Raji (cell line): Measurements from ENCODE around the gene MGLL.

ENCODE experiments used
- POLR2A ChIP-seq: IDR thresholded peaks from 2 replicates; pipeline ENCODE4 v1.6.1; 2011; ENCODE audit warnings: low read depth, low read length, control low read depth; ENCODE audit not compliant: insufficient read depth

The MGLL gene

DNA sequence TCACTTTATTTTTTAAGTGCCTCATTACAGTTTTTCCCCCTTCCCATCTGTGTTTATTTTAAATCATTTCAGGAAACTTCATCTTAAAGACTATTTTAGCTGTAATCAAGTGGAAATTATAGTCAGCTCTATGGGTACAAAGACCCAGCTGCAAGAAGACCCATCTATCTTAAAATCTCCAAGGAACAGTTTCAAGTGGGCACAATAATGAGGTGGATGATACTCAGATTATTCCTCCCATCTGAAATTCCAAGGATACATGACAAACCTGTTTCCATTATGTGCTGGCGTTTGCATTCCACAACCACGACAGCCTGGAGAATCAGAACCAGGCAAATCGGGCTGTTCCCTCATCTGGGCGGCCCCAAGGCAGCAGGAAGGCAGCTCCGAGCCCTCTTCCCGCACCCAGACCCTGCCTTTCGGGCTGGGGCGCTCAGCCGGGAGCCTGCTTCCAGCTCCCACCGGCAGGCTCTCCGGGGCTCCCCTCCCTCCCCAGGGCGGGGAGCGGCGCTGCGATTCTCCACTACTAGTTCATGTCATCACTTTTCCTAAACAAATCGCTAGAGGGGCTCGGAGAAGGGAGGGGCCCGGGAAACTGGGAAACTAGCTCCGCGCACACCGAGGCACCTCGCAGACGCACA is at the start of gene MGLL:
Gene MGLL (minus strand): TSS at position 475 of the 641 bp plus-strand sequence. CDS start 197 bp downstream, at position 278.
- TF ChIP-seq POLR2A = no peak

- TF ChIP-seq POLR2A = no peak
Observed at GRCh38 chr3:127870156-127870555, 47.8 kb upstream of the MGLL start.

DNA sequence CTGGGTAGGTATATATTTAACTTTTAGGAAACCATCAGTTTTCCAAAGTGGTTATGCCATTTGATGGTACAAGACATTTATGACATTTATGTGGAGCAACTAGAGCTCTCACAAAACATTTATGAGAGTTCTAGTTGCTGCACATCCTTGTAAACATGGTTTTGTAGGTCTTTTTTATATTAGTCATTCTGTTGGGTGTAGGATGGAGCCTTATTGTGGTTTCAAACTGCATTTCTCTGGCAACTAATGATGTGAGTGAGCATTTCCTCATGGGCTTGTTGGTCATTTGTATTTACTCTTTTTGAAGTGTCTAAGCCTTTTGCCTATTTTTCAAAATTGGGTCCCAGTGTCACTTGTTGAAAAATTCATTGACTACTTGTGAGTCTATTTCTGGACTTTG is 45.7 kb upstream of the MGLL start:
- no peak for TF ChIP-seq POLR2A

DNA sequence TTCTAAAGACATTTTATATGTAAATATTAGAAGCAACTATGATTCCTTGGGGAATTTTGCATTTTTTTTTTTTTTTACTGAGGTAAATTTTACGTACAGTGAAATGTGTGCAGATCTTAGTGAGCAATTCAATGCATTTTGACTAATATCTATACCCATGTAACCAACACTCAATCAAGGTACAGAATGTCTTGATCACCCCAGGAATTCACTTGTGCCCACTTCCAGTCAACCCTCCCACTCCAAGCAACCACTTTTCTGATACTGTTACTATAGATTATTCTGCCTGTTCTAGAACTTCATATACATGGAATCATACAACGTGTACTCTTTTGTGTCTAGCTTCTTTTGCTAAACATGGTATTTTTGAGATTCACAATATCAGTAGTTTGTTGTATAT is 45.1 kb upstream of the MGLL start:
- no peak for TF ChIP-seq POLR2A

- TF ChIP-seq POLR2A = no peak
Observed at GRCh38 chr3:127865941-127866340, 43.6 kb upstream of the MGLL start.

DNA sequence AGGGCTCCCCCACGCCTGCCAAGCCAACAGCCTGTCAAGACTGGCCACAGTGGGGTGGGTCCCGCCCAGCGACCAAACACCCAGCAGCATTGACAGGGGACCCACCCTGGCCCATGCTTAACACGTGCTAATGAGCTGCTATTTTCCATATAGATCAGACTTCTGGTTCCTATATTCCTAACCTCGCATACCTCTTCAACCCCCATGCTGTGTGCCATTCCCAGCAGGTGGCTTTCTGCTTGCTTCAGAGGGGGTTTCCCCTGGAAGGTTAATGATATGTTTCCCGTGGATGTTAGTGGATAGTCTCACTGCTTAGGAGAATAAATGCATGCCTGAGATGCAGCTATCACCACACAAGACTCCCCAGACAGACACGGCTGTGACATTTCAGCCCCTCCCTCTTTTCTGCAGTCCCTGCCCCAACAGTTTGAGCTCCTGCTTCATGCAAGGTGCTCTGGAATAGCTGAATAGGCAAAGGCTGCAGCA is 37.9 kb upstream of the MGLL start:
- TF ChIP-seq POLR2A = no peak

- no peak for TF ChIP-seq POLR2A
Observed at GRCh38 chr3:127859730-127860129, 37.4 kb upstream of the MGLL start.

DNA sequence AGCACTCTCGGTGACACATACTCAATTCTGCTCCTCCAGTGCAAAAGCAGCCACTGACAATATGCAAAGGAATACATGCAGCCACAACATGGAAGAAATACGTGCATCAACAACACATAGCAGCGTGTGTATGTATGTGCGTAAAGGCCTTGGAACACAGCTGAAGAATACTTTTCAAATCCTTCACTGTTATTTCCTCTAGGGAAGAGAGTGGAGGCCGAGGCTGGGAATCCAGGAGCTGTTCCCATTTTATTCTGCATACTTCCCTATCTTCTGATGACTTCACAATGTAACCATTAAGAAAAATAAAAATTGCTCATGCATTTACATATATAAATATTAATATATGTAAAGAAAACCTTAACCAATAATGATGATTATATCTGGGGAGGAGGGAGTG is 36.6 kb upstream of the MGLL start:
- TF ChIP-seq POLR2A = no peak

GRCh38 chr3:127858521-127858920 is 36.2 kb upstream of the MGLL start:
- TF ChIP-seq POLR2A = no peak

- TF ChIP-seq POLR2A = no peak
Observed at GRCh38 chr3:127857333-127857732, 35.0 kb upstream of the MGLL start.

- no peak for TF ChIP-seq POLR2A
Observed at GRCh38 chr3:127856801-127857200, 34.5 kb upstream of the MGLL start.

- TF ChIP-seq POLR2A = no peak
Observed at GRCh38 chr3:127855246-127855645, 32.9 kb upstream of the MGLL start.

DNA sequence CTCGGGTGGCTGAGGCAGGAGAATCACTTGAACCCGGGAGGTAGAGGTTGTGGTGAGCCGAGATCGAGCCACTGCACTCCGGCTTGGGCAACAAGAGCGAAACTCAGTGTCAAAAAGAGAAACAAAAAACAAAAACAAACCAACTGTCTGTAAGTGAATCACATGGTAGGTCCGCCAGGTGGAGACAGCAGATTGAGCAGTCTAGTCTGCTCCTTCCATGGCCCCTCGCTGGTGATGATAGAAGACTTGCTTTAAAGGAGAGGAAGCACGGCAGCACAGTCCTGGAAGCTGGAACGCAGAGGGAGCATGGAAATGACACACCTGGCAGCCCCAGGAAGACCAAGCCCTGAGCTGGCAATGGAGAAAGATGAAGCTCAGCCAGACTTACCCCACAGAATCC is 31.4 kb upstream of the MGLL start:
- no peak for TF ChIP-seq POLR2A

DNA sequence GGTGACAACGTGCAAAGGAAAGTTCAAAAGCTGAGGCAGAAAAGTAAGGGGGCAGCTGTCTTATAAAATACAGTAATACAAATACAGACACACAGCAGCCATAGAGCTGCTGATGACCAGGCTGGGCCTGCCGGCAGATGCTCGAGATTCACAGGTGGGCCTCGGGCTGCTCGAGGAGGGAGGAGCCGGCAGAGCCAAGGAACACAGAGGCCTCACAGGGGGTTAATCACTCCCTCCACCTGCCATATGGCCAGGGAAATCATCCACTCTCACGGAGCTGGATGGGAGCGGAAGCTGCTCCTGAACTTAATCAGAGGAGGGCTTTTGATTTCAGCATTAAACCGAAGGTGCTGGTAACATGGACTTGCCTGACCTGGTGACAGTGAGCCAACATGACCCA is 29.6 kb upstream of the MGLL start:
- TF ChIP-seq POLR2A = no peak

DNA sequence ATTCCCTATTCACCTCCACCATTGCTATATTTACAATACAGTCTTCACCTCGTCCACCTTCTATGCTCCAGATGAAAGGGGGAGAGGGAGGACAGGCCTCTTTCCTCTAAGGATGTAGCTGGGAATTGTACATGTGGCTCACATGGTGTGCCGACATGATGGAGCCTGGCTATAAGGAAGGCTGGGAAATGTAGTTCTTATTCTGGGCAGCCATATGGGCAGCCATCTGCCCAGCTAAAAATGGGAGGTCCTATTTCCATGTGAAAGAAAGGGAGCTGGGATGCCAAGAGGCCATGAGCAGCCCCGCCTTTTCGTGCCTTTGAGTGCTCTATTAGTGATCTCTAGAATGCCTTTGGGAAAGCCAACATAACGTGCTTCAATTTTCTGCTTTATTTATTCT is 27.1 kb upstream of the MGLL start:
- TF ChIP-seq POLR2A = no peak

DNA sequence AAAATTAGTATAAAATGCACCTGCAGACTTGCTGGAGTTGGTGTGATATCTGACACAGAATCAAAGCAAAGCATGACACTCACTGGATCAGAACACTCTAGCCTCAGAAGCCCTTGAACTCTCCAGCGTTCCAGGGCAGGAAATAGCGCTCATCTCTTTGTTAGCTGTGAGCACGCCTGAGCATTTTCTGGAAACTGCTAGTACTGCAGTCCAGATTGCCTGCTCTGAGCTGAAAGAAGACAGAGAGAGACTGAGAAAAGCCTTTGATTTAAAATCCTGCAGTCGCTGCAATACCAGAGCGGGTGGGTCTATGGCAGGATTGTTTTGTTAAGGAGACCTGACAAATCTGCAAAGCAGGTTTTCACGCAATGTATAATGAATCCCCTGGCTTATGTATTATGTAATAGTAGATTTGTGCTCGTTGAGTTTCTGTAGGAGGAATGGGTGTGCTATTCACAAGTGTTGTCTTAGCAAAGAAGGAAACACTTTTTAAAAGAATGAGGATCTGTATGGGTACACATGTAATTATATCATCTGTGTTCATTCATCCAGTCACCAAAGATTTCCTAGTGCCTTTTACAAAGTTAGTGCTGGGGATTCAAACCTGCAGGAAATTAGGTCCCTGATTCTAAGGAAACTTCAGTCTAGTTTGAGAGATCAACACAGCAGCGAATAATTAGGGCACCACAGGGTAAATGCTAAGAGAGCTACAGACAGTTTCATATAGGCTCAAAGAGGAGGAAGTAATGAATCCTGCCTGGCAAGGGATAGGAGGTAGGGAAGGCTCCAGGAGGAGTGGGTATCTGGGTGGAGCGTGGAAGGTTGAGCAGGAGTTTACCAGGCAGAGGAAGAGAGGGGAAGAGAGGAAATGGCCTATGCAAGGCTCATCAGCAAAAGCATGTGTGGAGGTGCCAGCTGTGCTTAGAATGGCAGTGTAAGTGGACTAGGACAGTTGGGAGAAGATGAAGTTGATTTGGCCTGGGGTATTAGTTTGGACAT is 26.1 kb upstream of the MGLL start:
- no peak for TF ChIP-seq POLR2A
